ENCODE results near the gene ADGRV1.
"Not testable (repeated sequence)": the region's sequence is repeated elsewhere in the genome, so short reads cannot be mapped to it uniquely, and the experiment has no call there.

ADGRV1 gene

GRCh38 chr5:90675222-90675621 lies 116.6 kb downstream of the ADGRV1 start:
- no peak for DNase-seq
- Mint-ChIP-seq H3K4me1 (no peaks in the 10 kb centered on the region), H3K27me3 (no peaks in the 10 kb centered on the region), H3K27ac (no peak overlapping the region), H3K9me3 (no peaks in the 10 kb centered on the region), H3K4me3 (no peak overlapping the region), H3K36me3 (ENCODE audit: low read depth) (no peaks in the 10 kb centered on the region)
- no peak for ATAC-seq

GRCh38 chr5:90680921-90681563 lies 122.4 kb downstream of the ADGRV1 start:
- DNase-seq (no peak), ATAC-seq (no peak)
- Mint-ChIP-seq H3K9me3 (no peaks in the 10 kb centered on the region), H3K27me3 (no peaks in the 10 kb centered on the region), H3K4me1 (no peaks in the 10 kb centered on the region), H3K27ac (no peak overlapping the region), H3K4me3 (no peak overlapping the region), H3K36me3 (ENCODE audit: low read depth) (no peaks in the 10 kb centered on the region)

GRCh38 chr5:90682278-90682677 lies 123.7 kb downstream of the ADGRV1 start:
- no peaks in the 10 kb centered on the region for H3K9me3 Mint-ChIP-seq
- no peak overlapping the region for H3K27ac Mint-ChIP-seq

GRCh38 chr5:90685425-90686022 lies 126.9 kb downstream of the ADGRV1 start:
- Mint-ChIP-seq H3K27me3 (no peaks in the 10 kb centered on the region), H3K36me3 (ENCODE audit: low read depth) (no peaks in the 10 kb centered on the region), H3K27ac (no peak overlapping the region), H3K4me1 (no peaks in the 10 kb centered on the region), H3K9me3 (no peaks in the 10 kb centered on the region), H3K4me3 (no peak overlapping the region)
- DNase-seq (no peak), ATAC-seq (no peak)

More at GRCh38 chr5:90682278-90682677, 123.7 kb downstream of the ADGRV1 start:
- ATAC-seq (no peak), DNase-seq (no peak)
- Mint-ChIP-seq H3K4me3 (no peak overlapping the region), H3K4me1 (no peaks in the 10 kb centered on the region), H3K36me3 (ENCODE audit: low read depth) (no peaks in the 10 kb centered on the region), H3K27me3 (no peaks in the 10 kb centered on the region)

- H3K4me3 Mint-ChIP-seq, H3K27me3 Mint-ChIP-seq: not testable (repeated sequence)
These were observed 127.8 kb downstream of the ADGRV1 start for GRCh38 chr5:90686363-90686762.

GRCh38 chr5:90687458-90687857 lies 128.9 kb downstream of the ADGRV1 start:
- H3K27ac Mint-ChIP-seq; H3K4me3 Mint-ChIP-seq; DNase-seq; ATAC-seq; H3K36me3 Mint-ChIP-seq (ENCODE audit: low read depth); H3K27me3 Mint-ChIP-seq; H3K4me1 Mint-ChIP-seq; H3K9me3 Mint-ChIP-seq: not testable (repeated sequence)

More at GRCh38 chr5:90686363-90686762, 127.8 kb downstream of the ADGRV1 start:
- H3K4me1 Mint-ChIP-seq; ATAC-seq; H3K27ac Mint-ChIP-seq; H3K36me3 Mint-ChIP-seq (ENCODE audit: low read depth); DNase-seq; H3K9me3 Mint-ChIP-seq: not testable (repeated sequence)

GRCh38 chr5:90689064-90689463 lies 130.5 kb downstream of the ADGRV1 start:
- ATAC-seq (no peak), DNase-seq (no peak)
- Mint-ChIP-seq H3K27me3 (no peaks in the 10 kb centered on the region), H3K27ac (no peak overlapping the region), H3K4me1 (no peaks in the 10 kb centered on the region), H3K9me3 (no peaks in the 10 kb centered on the region), H3K4me3 (no peak overlapping the region), H3K36me3 (ENCODE audit: low read depth) (no peaks in the 10 kb centered on the region)

GRCh38 chr5:90690307-90690706 lies 131.7 kb downstream of the ADGRV1 start:
- Mint-ChIP-seq H3K27me3 (no peaks in the 10 kb centered on the region), H3K27ac (no peak overlapping the region), H3K4me1 (no peaks in the 10 kb centered on the region), H3K36me3 (ENCODE audit: low read depth) (no peaks in the 10 kb centered on the region), H3K9me3 (no peaks in the 10 kb centered on the region), H3K4me3 (no peak overlapping the region)
- ATAC-seq (no peak), DNase-seq (no peak)

- no peaks in the 10 kb centered on the region for H3K4me1 Mint-ChIP-seq
- no peaks in the 10 kb centered on the region for H3K27me3 Mint-ChIP-seq
- no peak for DNase-seq
- H3K27ac Mint-ChIP-seq, result no peak overlapping the region
- H3K9me3 Mint-ChIP-seq, result no peaks in the 10 kb centered on the region
- no peak overlapping the region for H3K4me3 Mint-ChIP-seq
- H3K36me3 Mint-ChIP-seq (ENCODE audit: low read depth), result no peaks in the 10 kb centered on the region
- ATAC-seq, result no peak
These were observed 132.9 kb downstream of the ADGRV1 start for GRCh38 chr5:90691533-90691932.

- ATAC-seq, result no peak
- Mint-ChIP-seq H3K9me3 (no peaks in the 10 kb centered on the region), H3K27ac (no peak overlapping the region), H3K36me3 (ENCODE audit: low read depth) (no peaks in the 10 kb centered on the region), H3K27me3 (no peaks in the 10 kb centered on the region), H3K4me3 (no peak overlapping the region), H3K4me1 (no peaks in the 10 kb centered on the region)
- no peak for DNase-seq
These were observed 137.6 kb downstream of the ADGRV1 start for GRCh38 chr5:90696153-90696552.

- Mint-ChIP-seq H3K27ac (no peak overlapping the region), H3K4me3 (no peak overlapping the region), H3K27me3 (no peaks in the 10 kb centered on the region), H3K36me3 (ENCODE audit: low read depth) (no peaks in the 10 kb centered on the region), H3K4me1 (no peaks in the 10 kb centered on the region), H3K9me3 (no peaks in the 10 kb centered on the region)
- no peak for DNase-seq
- ATAC-seq, result no peak
These were observed 141.7 kb downstream of the ADGRV1 start for GRCh38 chr5:90700299-90700698.

- H3K27me3 Mint-ChIP-seq, result no peaks in the 10 kb centered on the region
- H3K27ac Mint-ChIP-seq, result no peak overlapping the region
- H3K9me3 Mint-ChIP-seq, result no peaks in the 10 kb centered on the region
- no peak overlapping the region for H3K4me3 Mint-ChIP-seq
- no peaks in the 10 kb centered on the region for H3K36me3 Mint-ChIP-seq (ENCODE audit: low read depth)
- ATAC-seq (no peak), DNase-seq (no peak)
- no peaks in the 10 kb centered on the region for H3K4me1 Mint-ChIP-seq
These were observed 145.3 kb downstream of the ADGRV1 start for GRCh38 chr5:90703932-90704331.

- H3K36me3 Mint-ChIP-seq (ENCODE audit: low read depth), result no peaks in the 10 kb centered on the region
- no peaks in the 10 kb centered on the region for H3K4me1 Mint-ChIP-seq
- no peak for DNase-seq
- peaks cover 2% of the 10 kb centered on the region for H3K27me3 Mint-ChIP-seq
- no peak overlapping the region for H3K4me3 Mint-ChIP-seq
- no peaks in the 10 kb centered on the region for H3K9me3 Mint-ChIP-seq
- no peak for ATAC-seq
- H3K27ac Mint-ChIP-seq, result no peak overlapping the region
These were observed 149.1 kb downstream of the ADGRV1 start for GRCh38 chr5:90707698-90708097.

- H3K9me3 Mint-ChIP-seq, result no peaks in the 10 kb centered on the region
- H3K4me1 Mint-ChIP-seq, result no peaks in the 10 kb centered on the region
- ATAC-seq (peak; percentile 36), DNase-seq (peak; percentile 8)
- H3K36me3 Mint-ChIP-seq (ENCODE audit: low read depth), result no peaks in the 10 kb centered on the region
- peaks cover 2% of the 10 kb centered on the region for H3K27me3 Mint-ChIP-seq
- H3K4me3 Mint-ChIP-seq, result no peak overlapping the region
- no peak overlapping the region for H3K27ac Mint-ChIP-seq
These were observed 150.9 kb downstream of the ADGRV1 start for GRCh38 chr5:90709323-90710155.

- no peaks in the 10 kb centered on the region for H3K36me3 Mint-ChIP-seq (ENCODE audit: low read depth)
- DNase-seq, result no peak
- ATAC-seq, result no peak
- peaks cover 9% of the 10 kb centered on the region for H3K27me3 Mint-ChIP-seq
- no peak overlapping the region for H3K27ac Mint-ChIP-seq
- H3K4me1 Mint-ChIP-seq, result no peaks in the 10 kb centered on the region
- no peaks in the 10 kb centered on the region for H3K9me3 Mint-ChIP-seq
- H3K4me3 Mint-ChIP-seq, result no peak overlapping the region
These were observed 159.8 kb downstream of the ADGRV1 start for GRCh38 chr5:90718387-90718786.
